HG03520 (cell line): ENCODE data around the gene KCNK15.

ENCODE experiments used
- ATAC-seq: cut with Tn5 transposase; IDR thresholded peaks from one replicate; pipeline ENCODE4 v1.9.1; 2021; ENCODE audit warnings: mild to moderate bottlenecking, moderate library complexity; ENCODE audit not compliant: unreplicated experiment

Gene KCNK15

GRCh38 chr20:44784688-44785087 is 39.0 kb downstream of the KCNK15 start:
- no peak for ATAC-seq

GRCh38 chr20:44785768-44786167 is 40.1 kb downstream of the KCNK15 start:
- ATAC-seq = no peak

GRCh38 chr20:44787299-44787698 is 41.6 kb downstream of the KCNK15 start:
- ATAC-seq = no peak

DNA sequence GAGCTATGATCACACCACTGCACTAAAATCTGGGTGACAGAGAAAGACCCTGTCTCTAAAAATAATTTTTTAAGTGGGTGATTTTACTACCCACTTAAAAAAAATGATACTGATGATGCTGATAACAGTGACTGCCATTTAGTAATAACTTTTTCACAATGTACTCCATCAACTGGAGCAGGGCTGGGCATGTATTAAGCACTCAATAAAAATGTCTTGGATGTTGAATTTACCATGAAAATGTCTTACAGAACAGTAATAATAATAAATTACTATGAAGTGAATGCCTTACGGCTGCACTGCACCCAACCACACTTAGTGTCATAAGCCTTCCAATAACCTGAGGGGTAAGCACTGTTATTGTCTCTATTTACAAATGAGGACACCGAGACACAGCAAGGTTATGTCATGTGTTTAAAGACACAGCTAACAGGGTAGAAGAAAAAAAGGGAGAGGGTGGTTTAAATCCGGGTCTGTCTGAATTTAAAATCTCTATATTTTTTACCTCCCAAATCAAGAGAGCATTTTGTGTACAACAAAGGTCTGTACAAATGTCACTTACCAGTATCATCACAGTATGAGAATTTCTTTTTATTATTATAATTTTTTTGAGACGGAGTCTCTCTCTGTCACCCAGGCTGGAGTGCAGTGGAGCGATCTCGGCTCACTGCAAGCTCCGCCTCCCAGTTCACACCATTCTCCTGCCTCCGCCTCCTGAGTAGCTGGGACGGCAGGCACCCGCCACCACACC is 43.2 kb downstream of the KCNK15 start:
- ATAC-seq = no peak

- ATAC-seq = no peak
Measured at GRCh38 chr20:44790638-44791393, 45.2 kb downstream of the KCNK15 start.

GRCh38 chr20:44792796-44793195 is 47.1 kb downstream of the KCNK15 start:
- ATAC-seq = no peak

DNA sequence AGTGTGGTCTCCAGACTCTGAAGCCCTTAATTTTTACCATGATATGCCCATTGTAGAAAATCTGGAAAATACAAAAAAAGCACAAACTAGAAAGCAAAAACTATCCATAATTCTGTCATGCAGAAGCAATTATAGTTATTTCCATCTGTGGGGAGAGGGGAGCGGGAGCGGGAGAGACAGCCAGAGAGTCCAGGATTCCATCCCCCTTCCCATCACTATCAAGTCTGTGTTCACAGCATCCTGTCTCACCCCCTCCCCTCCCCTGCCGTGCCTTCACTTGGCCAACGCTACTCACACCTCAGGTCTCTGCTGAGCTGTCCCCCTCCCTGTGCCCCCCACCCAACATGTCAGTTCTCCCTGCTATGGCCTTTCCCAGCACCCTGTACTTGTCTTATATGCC is 50.2 kb downstream of the KCNK15 start:
- no peak for ATAC-seq

DNA sequence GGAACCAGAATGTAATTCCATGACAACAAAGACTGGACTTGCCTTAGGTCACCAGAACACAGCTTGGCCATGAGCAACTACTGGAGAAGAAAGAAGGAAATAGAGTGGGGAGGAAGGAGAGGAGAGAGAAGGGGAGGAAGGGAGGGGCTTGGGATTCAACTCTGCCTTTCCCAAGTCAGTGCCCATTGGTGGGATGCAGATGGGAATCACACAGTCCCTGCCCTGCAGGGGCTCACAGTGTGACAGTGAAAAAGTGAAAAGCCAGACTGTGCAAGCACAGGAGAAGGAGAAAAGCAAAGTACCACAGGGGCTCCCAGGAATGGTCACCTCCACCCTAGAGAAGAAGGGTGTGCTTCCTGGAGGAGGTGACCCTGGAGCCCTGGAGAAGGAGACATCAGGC is 50.6 kb downstream of the KCNK15 start:
- no peak for ATAC-seq

DNA sequence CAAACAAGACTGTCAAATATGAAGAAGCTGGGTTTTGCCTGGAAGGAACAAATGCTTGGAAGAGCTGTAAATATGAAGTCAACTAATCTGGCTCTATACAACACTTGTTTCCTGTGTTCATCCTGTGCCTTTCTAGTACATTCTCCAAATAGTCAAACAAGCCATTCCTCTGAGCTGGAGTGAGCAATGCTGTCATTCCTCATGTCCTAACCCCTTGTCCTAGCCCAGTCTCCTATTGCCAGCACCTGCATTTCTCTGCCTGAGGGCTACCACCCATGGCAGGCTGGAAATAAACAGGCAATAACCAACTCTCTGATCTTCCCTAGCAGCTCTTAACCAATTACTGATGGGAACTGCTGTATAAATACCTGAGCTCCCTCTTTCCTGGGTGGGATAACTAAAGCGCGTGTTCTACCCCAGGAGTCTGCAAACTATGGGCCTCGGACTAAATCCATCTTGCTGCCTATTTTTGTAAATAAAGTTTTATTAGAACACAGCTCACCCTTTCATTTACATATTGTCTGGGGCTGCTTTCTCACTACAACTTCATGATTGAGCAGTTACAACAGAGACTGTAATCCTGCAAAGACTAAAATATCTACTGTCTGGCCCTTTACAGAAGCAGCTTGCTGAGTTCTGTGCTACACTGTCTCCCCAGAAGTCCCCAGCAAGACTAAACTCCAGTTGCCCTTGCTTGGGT is 51.2 kb downstream of the KCNK15 start:
- no peak for ATAC-seq

DNA sequence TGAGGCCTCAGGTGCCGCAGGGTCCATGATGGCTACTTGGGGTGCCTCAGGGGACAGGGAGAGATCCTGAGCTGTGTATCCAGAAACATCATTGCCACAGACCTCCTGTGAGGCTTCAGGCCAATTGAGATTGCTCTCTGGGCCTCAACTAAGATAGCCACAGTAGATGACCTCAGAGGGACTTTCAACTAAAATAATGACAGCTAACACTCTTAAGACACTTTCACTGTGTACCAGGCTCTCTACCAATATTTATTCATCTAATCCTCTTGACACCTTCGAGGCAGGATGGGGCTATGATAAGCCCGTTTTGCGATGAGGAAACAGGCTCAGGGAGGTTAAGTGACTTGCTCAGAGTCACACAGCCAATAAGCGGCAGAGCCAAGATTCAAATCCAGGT is 54.0 kb downstream of the KCNK15 start:
- no peak for ATAC-seq

DNA sequence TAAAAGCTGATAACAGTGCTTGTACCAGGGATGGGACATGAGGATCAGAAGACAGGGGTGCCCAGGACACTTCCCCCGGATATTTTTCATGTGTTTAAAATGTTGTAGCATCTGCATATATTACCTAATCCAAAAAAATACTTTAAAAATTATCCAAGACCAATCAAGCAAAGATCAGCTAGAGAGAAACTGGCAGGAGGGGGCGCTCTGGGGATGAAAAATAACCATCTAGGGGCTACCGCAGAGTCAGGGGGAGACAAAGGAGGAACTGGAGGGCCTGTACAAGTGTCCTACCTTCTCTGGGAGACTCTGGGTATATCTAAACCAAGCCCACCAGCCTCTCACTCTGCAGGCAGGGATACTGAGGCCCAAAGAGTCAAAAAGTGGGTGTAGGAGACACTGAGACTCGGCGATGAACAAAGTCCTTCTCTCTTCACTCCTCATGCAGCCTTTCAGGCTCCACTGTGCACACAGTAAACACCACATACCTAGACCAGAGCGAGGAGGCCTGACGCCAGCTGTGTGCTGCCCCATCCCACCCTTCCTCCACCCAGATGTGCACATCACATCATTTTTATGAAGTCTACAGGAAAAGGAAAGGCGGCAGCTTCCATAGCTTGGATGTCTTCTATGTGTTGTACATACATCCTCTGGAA is 54.9 kb downstream of the KCNK15 start:
- ATAC-seq = no peak
